LHCN-M2 (cell line): ENCODE data around the gene TJP3. TPM values are rescaled to one million over a fixed set of nuclear protein-coding genes. Genes with fewer than 3 reads are reported as not detected.
"Not testable (repeated sequence)": the region's sequence is repeated elsewhere in the genome, so short reads cannot be mapped to it uniquely, and the experiment has no call there.

Source experiments
- DNase-seq: peaks from one replicate; pipeline ENCODE4 v3.0.0-alpha.2; 2012; ENCODE audit warnings: low read depth
- polyA plus RNA-seq: library from polyadenylated mRNA; unstranded; fragments of >200 nt; gene quantifications from one replicate; pipeline ENCODE4 v1.2.1, GENCODE V29; 2012; ENCODE audit warnings: missing spikeins
- total RNA-seq: library from RNA; depleted of rRNA; stranded (reverse); fragments of >200 nt; gene quantifications from 2 replicates; pipeline ENCODE4 v1.2.3, GENCODE V29; 2014; rRNA removed

TJP3 gene
- total RNA-seq, result not detected in 2 replicates
- polyA plus RNA-seq, result not detected

- DNase-seq, result no peak
Observed at GRCh38 chr19:3708207-3708931, at the start of gene TJP3. TJP3 (plus strand) TSS chr19:3708384; CDS start chr19:3728433, 20,049 bp downstream.

DNA sequence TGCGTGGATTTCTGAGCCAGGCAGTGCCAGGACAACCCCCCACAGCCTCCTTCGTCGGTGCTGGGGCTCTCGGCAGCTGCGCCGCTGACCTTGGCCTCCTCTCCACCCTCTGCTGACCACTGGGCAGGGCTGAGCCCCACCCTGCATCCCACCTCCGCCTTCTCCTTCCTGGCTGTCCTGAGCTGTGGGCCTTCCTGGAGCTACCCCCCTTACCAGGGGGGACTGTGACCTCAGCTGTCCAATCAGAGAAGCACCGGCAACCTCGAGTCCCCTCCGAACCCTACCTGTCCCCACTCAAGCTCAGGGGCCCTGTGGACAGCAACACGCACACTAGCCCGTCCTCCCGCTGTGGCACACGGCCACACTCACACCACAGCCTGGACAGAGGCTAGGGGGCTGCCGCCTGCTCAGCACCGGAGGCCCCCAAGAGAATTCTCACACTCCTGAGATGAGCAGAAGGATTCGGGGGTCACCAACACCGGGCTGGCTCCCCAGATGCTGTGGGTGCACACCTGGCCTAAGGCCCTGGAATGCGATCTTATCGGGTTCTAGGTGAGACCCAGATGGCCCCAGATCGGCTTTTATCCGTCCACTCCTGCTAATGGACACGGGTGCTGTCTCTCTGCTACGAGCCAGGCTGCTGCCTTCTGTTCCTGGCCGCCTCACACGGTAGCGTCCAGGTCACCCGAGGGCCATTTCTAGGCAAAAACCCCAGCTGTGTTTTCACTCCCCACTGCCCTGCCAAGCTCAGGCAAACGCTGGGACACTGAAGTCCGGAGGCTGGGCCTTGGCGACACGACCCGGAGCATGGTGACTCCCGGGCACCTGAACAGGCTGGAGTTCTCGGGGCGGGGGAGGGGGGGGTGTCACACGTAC, 49.1 kb upstream of the TJP3 start:
- no peak for DNase-seq

DNA sequence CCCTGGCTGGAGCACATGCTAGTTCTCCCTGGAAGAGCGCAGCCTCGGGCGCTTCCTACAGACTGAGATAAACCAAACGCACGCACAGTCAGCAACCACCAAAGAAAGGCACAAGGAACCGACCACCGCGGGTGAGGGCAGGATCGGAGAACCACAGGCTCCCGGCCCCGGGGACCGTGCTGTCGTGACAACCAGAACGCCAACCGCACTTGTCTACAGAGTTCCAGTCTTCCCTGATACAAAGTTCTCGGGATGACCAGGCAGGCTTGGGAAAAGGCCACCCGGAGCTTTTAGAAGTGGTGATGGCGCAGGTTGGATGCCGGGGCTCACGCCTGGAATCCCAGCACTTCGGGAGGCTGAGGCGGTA, 48.5 kb upstream of the TJP3 start:
- no peak for DNase-seq

DNA sequence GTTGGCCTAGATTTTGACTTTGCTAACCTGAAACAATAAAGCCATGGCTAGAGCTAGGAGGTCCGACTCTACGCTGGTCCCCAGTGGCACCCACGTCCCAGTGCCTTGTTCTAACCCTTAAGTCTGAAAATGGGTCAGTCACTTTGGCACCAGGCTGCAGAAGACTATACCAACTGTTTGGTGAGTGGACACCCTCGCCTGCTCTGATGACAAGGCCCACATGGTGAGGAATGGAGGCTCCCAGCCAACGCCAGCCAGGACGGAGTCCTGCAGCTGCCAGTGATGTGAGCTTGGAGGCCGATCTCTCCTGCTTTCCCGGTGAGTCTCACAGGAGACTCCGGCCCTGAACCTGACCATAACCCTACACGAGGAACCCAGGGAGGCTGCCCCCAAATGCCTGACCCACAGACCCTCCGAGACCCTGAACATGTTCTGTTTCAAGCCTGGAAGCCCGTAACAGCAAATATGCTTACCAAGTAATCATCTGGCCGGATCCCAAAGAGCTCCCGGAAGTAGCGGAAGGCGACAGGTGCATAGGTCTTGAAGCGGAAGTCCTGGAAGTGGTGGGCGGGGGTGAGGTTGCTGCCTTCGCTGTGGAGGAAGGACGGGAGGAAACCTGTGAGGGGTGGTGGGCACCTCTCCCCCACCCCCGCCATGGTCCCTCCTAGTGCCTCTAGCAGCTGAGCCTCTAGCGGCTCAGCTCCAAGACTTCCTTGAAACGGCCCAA, 47.5 kb upstream of the TJP3 start:
- no peak for DNase-seq

DNA sequence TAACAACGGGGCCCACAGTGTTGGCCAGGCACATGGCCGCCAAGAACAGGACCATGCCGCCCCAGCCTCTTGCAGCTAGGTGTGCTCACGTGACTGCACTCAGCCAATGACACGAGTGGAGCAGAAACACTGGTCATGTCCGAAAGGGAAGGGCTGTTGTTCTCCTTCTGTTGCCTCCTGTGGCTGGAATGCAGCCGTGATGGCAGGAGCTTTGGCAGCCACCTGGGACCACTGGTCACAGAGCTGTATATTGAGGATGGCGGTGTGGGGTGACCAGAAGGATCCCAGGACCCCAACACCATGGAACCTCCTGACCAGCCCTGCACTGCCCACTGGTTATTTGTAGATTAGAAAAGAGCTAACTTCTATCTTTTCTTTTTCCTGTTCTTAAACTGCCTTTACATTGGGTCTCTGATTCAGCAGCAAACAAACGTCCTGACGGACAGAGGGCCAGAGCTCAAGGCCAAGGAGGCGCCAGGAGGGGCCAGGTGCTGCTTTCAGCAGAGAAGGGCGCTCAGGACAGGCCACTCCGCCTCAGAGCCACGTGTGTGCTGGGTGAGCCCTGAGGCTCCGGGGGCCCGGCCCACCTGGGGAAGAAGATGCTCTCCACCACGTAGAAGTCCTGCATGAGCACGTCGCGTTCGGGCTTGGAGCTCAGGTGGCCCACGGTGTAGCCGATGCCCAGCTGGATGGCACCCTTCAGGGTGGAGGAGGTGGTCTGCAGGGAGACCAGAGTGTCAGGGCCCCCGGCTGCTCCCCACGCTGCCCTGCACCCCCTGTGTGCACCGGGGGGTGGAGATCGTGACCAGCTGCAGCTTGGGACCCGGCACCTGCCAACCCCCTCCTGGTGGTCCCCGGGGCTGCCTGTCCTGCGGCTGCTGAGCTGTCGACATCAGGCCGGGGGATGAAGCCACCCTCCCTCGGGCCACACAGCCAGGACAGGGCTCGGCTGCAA, 46.6 kb upstream of the TJP3 start:
- no peak for DNase-seq

- no peak for DNase-seq
Observed at GRCh38 chr19:3663838-3664237, 44.3 kb upstream of the TJP3 start.

- no peak for DNase-seq
Observed at GRCh38 chr19:3664879-3665642, 43.1 kb upstream of the TJP3 start.

- DNase-seq, result no peak
Observed at GRCh38 chr19:3665681-3666544, 42.3 kb upstream of the TJP3 start.

DNA sequence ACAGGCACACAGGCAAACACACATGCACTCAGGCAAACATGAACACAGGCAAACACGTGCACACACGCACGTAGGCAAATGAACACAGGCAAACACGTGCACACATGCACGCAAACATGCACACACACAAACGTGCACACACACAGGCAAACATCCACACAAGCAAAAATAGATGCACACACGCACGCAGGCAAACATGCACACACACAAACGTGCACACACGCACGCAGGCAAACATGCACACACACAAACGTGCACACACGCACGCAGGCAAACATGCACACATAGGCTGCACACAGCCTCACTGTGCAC, 41.7 kb upstream of the TJP3 start:
- DNase-seq, result not testable (repeated sequence)

DNA sequence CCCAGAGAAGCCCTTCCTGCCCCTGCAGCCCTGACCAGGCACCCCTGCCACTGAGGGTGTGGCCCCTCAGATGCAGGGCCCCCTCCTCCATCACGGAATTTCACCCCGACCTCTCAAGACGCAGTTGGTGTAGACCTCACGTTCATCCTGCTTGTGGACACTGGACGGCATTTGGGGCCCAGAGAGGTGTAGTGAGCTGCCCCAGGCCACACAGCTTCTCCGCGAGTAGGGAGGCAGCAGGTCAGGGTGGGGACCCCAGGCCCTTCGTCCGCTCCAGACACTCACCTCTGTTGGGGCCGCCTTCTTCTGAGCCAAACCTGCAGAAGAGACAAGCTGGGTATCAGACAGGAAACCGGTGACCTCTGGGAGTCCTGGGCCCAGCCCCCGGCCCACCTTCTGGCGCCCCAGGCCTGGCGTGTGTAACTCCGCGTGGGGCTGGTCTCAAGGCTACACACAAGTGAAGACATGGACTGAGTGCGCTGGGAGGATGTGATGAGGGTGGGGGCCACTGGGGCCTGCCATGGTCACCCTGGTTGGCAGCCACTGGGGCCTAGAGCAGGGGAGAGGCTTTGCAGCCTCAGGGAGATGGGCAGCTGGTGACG, 41.0 kb upstream of the TJP3 start:
- no peak for DNase-seq

DNA sequence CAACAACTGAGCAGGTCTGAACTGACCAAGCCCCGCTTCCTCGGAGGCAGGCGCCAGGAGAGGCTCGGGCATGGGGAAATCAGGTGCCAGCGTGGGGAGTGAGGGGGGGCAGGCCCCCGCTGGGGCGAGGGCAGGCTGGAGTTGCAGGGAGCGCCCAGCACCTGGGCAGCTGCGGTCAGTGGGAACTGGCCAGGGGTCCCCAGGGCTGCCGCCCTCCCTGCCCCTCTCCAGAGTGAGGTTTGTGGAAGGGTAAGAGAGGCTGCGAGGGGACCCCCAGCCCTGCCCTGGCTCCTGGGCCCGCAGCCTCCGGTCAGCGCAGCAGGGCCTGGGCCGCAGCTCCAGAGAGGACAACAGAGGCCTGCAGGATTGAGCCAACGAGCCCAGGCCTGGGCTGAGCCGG, 40.4 kb upstream of the TJP3 start:
- no peak for DNase-seq

DNA sequence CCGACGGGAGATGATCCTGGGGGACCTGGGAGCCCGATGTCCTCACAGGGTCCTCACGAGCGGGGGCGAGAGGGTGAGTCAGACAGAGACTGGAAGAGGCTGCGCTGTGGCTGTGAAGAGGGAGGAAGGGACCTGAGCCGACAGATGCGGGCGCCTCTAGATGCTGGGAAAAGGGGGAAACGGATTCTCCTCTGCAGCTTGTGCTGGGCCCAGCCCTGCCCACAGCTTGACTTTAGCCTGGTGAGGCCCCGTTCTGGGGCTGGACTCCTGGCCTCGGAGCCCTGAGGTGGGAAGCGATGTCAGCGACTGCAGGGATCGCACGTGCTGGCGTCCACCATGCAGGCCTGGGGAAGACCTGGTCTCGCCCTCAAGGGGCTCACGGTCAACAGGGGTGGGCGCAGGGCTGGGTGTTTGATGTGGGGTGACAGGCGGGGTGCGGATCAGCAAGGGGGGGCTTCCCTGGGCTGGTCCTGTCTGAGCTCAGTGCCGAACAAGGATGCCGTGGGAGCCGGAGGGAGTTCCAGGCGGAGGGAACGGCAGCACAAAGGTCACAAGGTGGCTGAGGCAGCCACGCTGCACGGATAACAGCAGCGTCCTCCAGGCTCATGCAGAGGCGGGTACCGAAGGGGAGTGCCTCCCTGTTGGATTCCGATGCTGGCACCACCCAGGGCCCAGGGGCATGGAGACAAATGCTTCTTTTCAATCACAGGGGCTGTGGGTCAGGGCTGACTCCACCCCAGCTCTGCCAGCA, 39.7 kb upstream of the TJP3 start:
- DNase-seq, result no peak

- no peak for DNase-seq
Observed at GRCh38 chr19:3669082-3669946, 38.9 kb upstream of the TJP3 start.

DNA sequence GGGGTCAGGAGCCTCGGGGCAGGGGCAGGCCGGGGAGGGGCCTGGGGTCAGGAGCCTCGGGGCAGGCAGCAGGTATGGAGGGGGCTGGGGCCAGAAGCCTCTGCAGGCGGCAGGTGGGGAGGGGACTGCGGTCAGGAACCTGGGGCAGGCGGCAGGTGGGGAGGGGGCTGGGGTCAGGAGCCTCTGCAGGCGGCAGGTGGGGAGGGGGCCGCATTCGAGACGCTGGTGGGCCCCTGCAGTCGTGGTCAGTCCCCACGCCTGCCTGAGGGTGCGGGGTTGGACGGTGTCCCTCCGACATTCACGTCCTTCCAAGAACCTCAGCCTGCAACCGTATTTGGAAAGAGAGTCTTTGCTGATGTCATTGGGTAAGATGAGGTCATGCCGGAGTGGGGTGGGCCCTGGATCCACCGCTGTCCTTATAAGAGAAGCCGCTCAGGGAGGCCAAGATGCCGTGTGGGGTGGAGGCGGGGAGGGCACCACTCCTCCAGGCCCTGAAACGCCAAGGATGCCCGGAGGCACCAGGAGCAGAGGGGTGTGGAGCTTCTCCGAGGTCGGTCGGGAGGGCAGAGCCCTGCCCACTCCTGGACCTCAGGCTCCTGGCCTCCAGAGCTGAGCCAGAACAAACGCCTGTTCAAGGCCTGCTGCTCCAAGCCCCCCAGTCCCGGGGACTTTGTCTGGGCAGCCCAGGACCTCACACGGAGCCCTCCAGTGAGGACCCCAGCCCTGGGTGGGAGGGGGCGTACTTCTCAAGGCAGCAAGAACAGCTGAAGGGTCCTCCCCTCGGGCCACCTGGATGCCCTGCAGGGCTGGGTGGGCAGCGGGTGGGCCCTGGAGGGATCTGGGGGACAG, 38.0 kb upstream of the TJP3 start:
- peak; percentile 21 for DNase-seq

- no peak for DNase-seq
Observed at GRCh38 chr19:3670796-3671679, 37.1 kb upstream of the TJP3 start.
